Activated naive CD4-positive, alpha-beta T cell treated with anti-CD3 and anti-CD28 coated beads, Interleukin-2, amount 50 U/mL, for 24 hours (primary cell): Measurements from ENCODE around the gene CIRBP.
A peak's percentile ranks its signal among the peaks of the same experiment; 100 is the strongest.

Experiments used
- H3K27ac Mint-ChIP-seq: one replicate; pipeline ENCODE4 v1.8.0; 2021; ENCODE audit warnings: mild to moderate bottlenecking, mixed read lengths
- H3K27me3 Mint-ChIP-seq: one replicate; pipeline ENCODE4 v1.8.0; 2021; ENCODE audit warnings: mixed read lengths
- H3K36me3 Mint-ChIP-seq: one replicate; pipeline ENCODE4 v1.8.0; 2021; ENCODE audit warnings: mixed read lengths
- H3K4me1 Mint-ChIP-seq: one replicate; pipeline ENCODE4 v1.8.0; 2021; ENCODE audit warnings: mixed read lengths
- H3K4me3 Mint-ChIP-seq: one replicate; pipeline ENCODE4 v1.8.0; 2021; ENCODE audit warnings: mild to moderate bottlenecking, mixed read lengths
- H3K9me3 Mint-ChIP-seq: one replicate; pipeline ENCODE4 v1.8.0; 2021; ENCODE audit warnings: mixed read lengths

The CIRBP gene

GRCh38 chr19:1284979-1285736 is 16.0 kb downstream of the CIRBP start:
- Mint-ChIP-seq H3K9me3 (no peaks in the 10 kb centered on the region), H3K4me1 (peaks cover 14% of the 10 kb centered on the region), H3K36me3 (peaks cover 2% of the 10 kb centered on the region), H3K27ac (no peak overlapping the region), H3K4me3 (peak overlapping the region; percentile 60), H3K27me3 (peaks cover 18% of the 10 kb centered on the region)

- Mint-ChIP-seq H3K4me1 (peaks cover 10% of the 10 kb centered on the region), H3K4me3 (peak within 1 kb of the TSS; percentile 60), H3K27me3 (peaks cover 18% of the 10 kb centered on the region), H3K27ac (no peak within 1 kb of the TSS), H3K36me3 (no peaks in the 10 kb centered on the region), H3K9me3 (no peaks in the 10 kb centered on the region)
Observed at GRCh38 chr19:1285737-1286360, 16.7 kb downstream of the CIRBP start, which contains the start of gene EFNA2. EFNA2 (plus strand) TSS chr19:1285873; CDS start chr19:1286169, 296 bp downstream.

GRCh38 chr19:1286487-1287353 is 17.6 kb downstream of the CIRBP start:
- no peak overlapping the region for H3K27ac Mint-ChIP-seq
- no peaks in the 10 kb centered on the region for H3K9me3 Mint-ChIP-seq
- peaks cover 18% of the 10 kb centered on the region for H3K27me3 Mint-ChIP-seq
- H3K36me3 Mint-ChIP-seq: no peaks in the 10 kb centered on the region
- H3K4me3 Mint-ChIP-seq: peak overlapping the region; percentile 42
- H3K4me1 Mint-ChIP-seq: peaks cover 10% of the 10 kb centered on the region

- Mint-ChIP-seq H3K27ac (no peak overlapping the region), H3K9me3 (no peaks in the 10 kb centered on the region), H3K27me3 (peaks cover 22% of the 10 kb centered on the region), H3K36me3 (no peaks in the 10 kb centered on the region), H3K4me3 (no peak overlapping the region), H3K4me1 (peaks cover 10% of the 10 kb centered on the region)
Observed at GRCh38 chr19:1287354-1288225, 18.5 kb downstream of the CIRBP start.

- no peaks in the 10 kb centered on the region for H3K36me3 Mint-ChIP-seq
- peaks cover 10% of the 10 kb centered on the region for H3K4me1 Mint-ChIP-seq
- peaks cover 23% of the 10 kb centered on the region for H3K27me3 Mint-ChIP-seq
Observed at GRCh38 chr19:1288226-1288612, 19.1 kb downstream of the CIRBP start.

GRCh38 chr19:1288833-1289685 is 19.9 kb downstream of the CIRBP start:
- no peaks in the 10 kb centered on the region for H3K9me3 Mint-ChIP-seq

More at GRCh38 chr19:1288226-1288612, 19.1 kb downstream of the CIRBP start:
- no peak overlapping the region for H3K27ac Mint-ChIP-seq
- H3K9me3 Mint-ChIP-seq: no peaks in the 10 kb centered on the region
- H3K4me3 Mint-ChIP-seq: no peak overlapping the region

GRCh38 chr19:1289686-1290025 is 20.5 kb downstream of the CIRBP start:
- no peaks in the 10 kb centered on the region for H3K9me3 Mint-ChIP-seq

More at GRCh38 chr19:1288833-1289685, 19.9 kb downstream of the CIRBP start:
- H3K4me1 Mint-ChIP-seq: peaks cover 10% of the 10 kb centered on the region
- no peaks in the 10 kb centered on the region for H3K36me3 Mint-ChIP-seq
- no peak overlapping the region for H3K4me3 Mint-ChIP-seq
- H3K27me3 Mint-ChIP-seq: peaks cover 21% of the 10 kb centered on the region
- no peak overlapping the region for H3K27ac Mint-ChIP-seq

GRCh38 chr19:1290196-1290702 is 21.1 kb downstream of the CIRBP start:
- Mint-ChIP-seq H3K27me3 (peaks cover 17% of the 10 kb centered on the region), H3K4me3 (no peak overlapping the region)

More at GRCh38 chr19:1289686-1290025, 20.5 kb downstream of the CIRBP start:
- H3K36me3 Mint-ChIP-seq: no peaks in the 10 kb centered on the region
- no peak overlapping the region for H3K4me3 Mint-ChIP-seq
- no peak overlapping the region for H3K27ac Mint-ChIP-seq
- peaks cover 6% of the 10 kb centered on the region for H3K4me1 Mint-ChIP-seq
- H3K27me3 Mint-ChIP-seq: peaks cover 20% of the 10 kb centered on the region

GRCh38 chr19:1290703-1291651 is 21.8 kb downstream of the CIRBP start:
- Mint-ChIP-seq H3K9me3 (no peaks in the 10 kb centered on the region), H3K4me3 (no peak overlapping the region), H3K27ac (peak overlapping the region; percentile 35), H3K4me1 (peaks cover 3% of the 10 kb centered on the region), H3K27me3 (peaks cover 17% of the 10 kb centered on the region), H3K36me3 (no peaks in the 10 kb centered on the region)

More at GRCh38 chr19:1290196-1290702, 21.1 kb downstream of the CIRBP start:
- Mint-ChIP-seq H3K27ac (no peak overlapping the region), H3K4me1 (peaks cover 3% of the 10 kb centered on the region), H3K36me3 (no peaks in the 10 kb centered on the region), H3K9me3 (no peaks in the 10 kb centered on the region)

- Mint-ChIP-seq H3K4me1 (no peaks in the 10 kb centered on the region), H3K27ac (no peak overlapping the region), H3K9me3 (no peaks in the 10 kb centered on the region), H3K4me3 (no peak overlapping the region), H3K36me3 (no peaks in the 10 kb centered on the region), H3K27me3 (peaks cover 14% of the 10 kb centered on the region)
Observed at GRCh38 chr19:1291761-1292418, 22.8 kb downstream of the CIRBP start.

- Mint-ChIP-seq H3K27me3 (peaks cover 14% of the 10 kb centered on the region), H3K9me3 (no peaks in the 10 kb centered on the region), H3K27ac (no peak overlapping the region), H3K4me1 (no peaks in the 10 kb centered on the region), H3K36me3 (no peaks in the 10 kb centered on the region), H3K4me3 (no peak overlapping the region)
Observed at GRCh38 chr19:1292419-1293151, 23.5 kb downstream of the CIRBP start.
